NCI-H2227 (cell line): ENCODE measurements around the gene TPX2.
"Not testable (repeated sequence)": the region's sequence is repeated elsewhere in the genome, so short reads cannot be mapped to it uniquely, and the experiment has no call there.

Experiments used
- DNase-seq: peaks from one replicate; lab custom pipeline; 2025; ENCODE audit not compliant: unreplicated experiment; lab: John Stamatoyannopoulos, UW

The TPX2 gene

DNA sequence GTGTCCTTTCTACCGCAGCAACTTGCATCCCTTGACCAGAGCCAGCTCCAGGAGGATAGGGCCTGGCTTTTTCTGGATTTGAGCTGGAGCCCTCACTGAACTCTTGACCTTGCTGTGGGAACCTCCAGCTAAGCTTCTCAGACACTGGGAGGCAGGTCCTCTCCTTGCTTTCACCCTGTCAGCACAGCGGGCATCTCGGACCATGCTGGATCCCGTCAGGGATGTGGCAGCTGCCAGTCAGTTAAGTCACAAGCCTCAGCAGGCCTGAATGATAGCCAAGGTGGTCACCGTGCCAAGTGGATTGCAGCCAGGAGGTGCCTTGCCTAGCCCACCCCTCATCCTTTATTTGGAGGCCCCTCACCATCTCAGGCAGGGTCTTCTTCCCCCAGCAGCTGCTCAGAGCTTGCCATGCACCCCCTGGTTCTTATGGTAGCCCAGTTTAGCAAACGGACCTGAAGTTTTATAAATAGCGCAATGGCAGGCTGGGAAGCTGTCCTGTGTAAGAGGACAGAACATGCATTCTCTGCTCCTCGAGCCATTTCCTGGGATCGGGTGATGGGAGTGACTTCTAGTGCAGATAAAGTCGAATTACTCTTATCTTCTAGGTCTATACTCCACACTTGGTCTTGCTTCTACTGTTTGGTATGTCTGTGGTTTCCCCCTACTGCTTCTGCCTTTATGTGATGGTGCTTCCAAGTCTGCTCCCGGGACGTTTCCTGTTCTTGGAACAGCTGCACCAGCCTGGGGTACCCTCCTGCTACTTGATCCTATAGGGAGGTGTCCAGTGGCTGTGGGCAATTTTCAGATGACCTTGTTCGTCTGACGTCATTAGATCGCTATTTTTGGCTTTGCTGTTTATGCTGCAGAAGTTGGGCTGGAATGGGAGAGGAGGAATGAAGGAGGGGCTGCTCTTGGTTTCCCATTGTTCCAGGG is 73.0 kb downstream of the TPX2 start:
- peak; percentile 33 for DNase-seq

DNA sequence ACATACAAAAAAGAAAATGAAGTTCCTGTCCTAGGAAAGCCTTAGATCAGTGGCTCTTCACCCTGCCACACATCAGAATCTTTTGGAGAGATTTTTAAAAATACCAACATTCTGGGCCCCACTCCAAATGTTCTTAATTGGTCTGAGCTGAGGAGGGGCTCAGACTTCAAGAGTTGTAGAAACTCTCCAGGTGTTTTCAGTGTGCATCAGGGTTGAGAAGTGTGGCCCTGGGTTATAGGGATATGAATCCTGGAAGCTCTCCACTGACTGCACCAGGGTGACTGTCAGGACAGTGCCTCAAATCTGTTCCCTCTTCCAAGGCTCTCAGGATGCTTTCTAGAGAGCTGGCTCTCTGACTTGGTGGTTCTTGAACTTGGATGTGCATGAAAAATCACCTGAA is 74.5 kb downstream of the TPX2 start:
- no peak for DNase-seq

DNA sequence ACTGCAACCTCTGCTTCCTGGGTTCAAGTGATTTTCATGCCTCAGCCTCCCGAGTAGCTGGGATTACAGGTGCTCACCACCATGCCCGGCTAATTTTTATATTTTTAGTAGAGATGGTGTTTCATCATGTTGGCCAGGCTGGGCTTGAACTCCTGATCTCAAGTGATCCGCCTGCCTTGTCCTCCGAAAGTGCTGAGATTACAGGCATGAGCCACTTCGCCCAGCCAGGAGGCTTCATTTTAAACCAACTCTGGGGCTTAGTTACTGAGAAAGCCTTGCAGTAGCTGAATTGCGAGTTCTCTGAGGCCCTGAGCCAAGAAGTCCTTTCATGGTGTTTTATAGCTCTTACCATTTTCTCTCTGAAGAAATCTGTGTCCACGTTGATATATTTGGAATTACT is 75.1 kb downstream of the TPX2 start:
- DNase-seq, result not testable (repeated sequence)

DNA sequence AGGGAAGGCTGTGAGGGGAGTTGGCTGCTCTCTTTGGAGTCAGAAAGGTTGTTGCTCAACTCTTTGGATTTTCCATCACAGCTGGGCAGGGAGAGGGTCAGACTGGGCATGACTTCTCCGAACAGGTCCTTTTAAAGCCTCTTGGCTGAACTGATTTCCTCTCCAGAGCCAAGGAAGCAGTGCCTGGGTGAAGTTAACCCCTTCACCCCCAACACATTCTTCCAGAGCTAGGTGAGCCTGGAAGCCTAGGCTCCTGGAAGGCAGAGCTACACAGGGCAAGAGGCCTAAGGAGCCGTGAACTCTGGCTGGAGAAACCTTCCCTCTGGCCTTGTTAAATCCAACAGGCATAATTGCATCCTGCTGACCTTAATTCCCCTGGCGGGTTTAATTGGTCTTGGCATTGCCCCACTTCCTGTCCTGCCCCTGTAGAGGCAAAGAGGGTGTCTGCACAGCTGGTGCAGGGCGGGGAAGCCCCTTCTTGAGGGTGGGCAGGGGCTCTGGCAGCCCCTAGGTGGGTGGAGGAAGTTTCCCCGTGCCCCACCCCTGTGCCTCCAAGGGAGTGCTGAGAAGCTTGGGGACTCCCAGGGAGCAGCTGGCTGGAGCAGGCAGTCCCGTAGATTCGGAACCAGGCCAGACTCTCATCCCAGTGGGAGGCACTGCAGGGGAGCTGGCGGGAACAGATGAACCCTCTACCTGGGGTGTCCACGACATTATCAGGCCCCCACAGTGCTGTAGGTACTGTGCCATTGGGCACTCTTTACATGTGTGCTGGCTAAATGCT is 76.5 kb downstream of the TPX2 start:
- DNase-seq, result peak; percentile 32

DNA sequence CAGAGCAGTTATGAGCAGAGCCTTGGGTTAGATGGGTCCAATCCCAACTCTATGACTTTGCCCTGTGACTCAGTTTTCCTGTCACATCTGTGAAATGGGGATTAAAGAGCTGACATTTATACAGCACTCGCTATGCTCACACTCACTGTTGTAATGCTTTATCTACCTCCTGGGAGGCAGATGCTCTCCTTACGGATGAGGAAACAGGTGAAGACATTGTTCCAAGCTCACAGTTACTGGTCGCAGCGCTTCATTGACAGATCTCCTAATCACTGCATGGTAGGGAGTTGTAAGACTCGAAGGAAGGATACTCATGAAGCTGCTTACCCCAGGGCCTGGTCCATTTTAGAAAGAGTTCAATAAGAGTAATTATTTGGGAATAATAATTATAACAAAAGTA is 77.1 kb downstream of the TPX2 start:
- no peak for DNase-seq

DNA sequence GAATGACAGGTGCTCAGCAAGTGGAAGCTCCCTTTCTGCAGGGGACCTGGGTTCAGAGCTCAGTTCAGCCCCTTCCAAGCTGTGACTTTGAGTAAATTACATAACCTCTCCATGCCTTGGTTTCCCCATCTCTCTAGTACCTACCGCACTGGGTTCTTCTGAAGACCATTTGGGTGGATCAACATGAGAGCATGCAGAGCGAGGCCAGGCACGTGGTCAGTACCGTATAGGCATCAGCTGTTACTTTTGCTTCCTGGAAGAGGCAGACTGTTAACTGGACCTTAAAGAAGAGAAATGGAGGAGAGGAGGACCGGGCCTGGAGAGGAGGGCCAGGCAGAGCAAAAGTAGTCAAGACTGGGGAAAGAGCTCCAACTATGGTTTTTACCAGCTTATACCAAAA is 78.4 kb downstream of the TPX2 start:
- DNase-seq, result no peak

DNA sequence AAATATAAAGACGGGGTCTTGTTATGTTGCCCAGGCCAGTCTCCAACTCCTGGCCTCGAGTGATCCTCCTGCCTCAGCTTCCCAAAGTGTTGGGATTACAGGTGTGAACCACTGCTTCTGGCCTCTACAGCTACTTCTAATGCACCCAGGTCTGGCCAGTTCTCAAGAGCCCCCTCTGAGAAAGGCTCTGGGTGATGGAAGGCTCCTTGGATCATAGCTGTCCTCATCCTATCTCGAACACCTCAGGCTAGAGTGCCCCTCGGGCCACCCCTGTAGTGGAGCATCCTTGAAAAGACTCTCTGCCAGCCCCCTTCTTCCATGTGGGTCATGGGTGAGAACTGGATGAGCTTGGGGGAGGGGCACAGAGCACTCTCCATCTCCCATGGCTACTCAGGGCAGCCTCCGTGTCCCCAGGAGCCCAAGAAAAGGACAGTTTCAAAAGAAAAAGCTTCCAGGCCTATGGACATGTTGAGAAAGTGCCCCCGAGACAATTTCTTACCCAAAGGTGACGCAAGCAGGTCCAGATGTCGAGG is 79.4 kb downstream of the TPX2 start:
- DNase-seq, result no peak

DNA sequence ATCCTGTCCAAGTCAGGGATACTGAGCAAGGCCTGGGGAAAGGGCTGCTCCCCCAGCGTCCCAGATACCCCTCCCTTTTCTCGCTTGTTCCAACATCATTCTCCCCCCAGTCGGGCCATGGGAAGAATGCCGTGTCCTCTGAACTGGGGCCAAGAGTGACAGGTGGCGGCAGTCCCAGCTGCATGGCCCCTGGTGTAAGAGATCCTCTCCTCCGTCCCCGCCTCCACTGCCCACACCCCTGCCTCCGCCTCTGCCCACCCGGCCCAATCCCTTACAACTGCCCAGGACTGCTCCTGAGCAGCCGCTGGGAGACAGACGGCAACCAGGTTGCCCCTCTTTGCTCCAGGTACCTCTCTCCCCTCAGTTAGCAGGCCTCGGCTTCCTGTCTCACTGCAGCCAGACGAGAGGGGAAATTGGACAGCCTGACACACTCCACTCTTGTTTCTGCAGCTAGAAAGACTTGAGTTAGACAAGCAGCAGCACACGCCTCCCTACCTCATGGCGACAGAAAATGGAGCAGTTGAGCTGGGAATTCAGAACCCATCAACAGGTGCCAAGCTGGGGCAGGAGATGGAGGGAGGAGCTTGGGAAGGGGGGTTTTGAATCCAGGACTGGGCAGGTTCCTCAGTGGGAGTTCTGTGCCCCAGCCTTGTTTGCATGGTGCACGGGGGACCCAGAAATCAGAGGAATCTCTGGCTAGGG is 80.1 kb downstream of the TPX2 start, which contains the start of gene MYLK2:
Gene MYLK2, plus strand, starts transcription at position 274 of the 702 bp plus-strand sequence. Its CDS starts 225 bp downstream, at position 499.
- DNase-seq, result no peak

DNA sequence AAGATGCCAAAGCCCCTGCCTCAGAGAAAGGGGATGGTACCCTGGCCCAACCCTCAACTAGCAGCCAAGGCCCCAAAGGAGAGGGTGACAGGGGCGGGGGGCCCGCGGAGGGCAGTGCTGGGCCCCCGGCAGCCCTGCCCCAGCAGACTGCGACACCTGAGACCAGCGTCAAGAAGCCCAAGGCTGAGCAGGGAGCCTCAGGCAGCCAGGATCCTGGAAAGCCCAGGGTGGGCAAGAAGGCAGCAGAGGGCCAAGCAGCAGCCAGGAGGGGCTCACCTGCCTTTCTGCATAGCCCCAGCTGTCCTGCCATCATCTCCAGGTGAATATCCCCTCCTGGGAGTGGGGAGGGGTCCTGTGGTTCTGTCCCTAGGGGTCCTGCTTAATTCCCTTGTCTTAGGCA is 81.1 kb downstream of the TPX2 start:
- no peak for DNase-seq

DNA sequence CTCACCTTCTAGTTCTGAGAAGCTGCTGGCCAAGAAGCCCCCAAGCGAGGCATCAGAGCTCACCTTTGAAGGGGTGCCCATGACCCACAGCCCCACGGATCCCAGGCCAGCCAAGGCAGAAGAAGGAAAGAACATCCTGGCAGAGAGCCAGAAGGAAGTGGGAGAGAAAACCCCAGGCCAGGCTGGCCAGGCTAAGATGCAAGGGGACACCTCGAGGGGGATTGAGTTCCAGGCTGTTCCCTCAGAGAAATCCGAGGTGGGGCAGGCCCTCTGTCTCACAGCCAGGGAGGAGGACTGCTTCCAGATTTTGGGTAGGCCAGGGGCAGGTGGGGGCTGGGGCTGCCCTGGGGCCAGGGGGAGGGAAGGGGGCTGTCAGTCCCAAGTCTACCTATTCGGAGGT is 82.3 kb downstream of the TPX2 start:
- DNase-seq, result no peak

DNA sequence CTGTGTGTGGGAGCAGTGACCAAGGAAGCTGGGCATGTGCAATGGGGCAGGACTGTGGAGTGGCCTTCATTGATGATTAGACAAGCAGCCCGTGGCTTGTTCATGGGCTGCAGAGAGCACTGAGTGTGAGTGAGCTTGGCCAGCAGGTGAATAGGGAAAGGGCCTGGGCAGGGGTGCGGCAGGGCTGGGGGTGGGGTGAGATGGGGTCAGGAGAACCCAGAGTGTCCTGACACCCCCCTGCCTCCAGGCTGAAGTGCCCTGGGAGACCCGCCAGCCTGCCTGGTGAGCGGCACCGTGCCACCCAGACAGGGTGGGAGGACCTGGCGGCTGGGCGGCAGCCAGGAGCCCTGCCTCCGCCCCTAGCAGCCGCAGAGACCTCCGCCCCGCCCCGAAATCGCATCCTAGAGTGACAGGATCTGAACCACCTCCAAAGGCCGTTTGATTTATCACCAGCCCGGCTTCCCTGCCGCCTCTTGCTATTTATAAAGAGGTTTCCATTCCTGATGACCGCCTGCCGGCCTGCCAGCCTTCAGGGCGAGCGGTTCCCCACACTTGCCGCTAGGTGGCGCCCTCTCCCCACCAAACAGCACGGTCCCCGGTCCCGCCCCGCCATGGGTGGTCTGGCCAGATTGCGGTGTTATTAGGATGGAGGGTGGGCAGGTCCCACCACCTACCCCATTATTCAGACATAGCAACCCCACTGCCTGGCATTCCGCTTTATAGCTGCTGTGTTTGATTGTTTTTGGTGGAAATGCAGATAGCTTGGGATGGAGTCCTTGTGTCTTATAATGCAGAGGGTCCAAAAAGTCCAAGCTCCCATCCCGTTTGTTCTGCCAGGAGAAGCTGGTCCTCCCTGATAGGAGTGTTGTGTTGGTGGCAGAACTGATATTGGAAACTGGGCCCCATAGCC is 83.6 kb downstream of the TPX2 start:
- DNase-seq, result peak; percentile 88

DNA sequence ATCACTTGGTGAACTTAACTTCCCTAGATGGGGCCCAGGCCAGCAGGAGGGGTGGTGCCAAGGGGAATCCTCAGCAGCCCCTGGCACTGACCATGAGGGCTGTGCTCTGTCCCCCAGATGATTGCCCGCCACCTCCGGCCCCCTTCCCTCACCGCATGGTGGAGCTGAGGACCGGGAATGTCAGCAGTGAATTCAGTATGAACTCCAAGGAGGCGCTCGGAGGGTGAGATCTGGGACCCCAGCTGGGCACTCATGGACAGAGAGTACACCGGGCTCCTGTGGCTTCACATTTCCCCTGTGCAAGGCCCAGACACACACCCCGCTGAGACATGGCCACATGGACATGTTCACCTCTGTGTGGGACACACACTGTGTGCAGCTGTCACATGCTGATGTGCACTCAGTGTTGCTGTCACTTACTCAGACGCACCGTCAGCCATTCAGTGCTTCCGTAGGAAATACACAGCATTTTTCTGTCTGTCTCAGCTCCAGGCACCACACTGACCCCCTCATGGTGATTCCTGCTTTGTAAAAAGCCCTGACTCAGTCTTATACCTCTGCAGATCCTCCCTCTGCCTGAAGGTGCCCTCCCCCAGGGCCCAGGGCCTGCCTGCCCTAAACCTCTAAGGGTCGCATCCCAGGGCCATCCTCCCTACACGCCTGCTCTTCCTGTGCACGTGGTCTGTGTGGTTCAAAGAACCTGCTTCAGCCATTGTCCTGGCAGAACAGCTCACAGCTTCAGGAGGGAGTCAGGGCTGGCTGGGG is 84.5 kb downstream of the TPX2 start:
- DNase-seq, result no peak

DNA sequence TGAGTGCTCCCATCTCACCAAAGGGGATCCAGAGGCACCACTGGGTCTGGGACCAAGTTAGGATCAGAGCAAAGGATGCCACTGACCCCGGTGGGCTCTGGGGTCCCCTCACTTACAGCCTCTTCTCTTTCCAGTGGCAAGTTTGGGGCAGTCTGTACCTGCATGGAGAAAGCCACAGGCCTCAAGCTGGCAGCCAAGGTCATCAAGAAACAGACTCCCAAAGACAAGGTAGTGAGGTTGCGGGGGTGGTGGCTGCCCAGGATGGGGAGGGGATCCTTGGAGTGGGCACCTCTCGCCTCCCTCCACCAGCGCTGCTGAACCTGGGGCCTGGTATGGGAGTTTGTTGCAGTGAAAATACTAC is 85.0 kb downstream of the TPX2 start:
- DNase-seq, result no peak

DNA sequence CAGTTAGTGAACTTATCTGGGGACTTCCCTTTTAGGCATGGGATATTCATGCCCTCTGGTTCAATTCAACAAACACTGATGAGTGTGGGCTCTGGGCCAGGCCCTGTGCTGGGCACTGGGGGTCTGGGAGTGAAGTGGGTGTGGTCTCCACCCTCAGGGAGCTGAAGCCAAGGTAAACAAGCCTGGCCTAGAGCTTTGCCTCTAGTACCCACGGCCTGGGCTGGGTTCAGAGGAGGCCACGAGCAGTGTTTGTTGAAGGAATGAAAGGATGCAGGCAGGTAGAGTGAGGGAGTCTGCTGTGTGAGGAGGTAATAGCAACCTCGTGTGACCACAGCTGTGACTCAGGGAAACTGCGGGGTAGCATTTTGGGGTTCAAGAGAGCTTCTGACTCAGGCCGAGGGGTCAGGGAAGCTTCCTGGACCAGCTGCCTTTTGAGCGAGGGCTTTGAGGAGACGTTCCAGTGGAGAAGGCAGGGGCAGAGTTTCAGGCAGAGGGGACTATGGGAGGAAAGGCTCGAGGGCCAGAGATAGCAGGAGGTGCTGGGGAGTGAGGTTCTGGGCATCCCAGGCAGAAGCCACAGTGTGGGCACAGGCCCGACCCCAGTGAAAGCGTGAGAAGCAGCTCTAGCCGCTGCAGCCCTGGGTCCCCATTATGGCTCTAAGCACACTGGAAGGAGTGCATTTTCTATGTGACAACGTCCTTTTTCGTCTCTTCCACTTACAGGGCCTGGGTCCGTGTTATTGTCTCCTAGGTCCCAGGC is 85.6 kb downstream of the TPX2 start:
- DNase-seq, result no peak

DNA sequence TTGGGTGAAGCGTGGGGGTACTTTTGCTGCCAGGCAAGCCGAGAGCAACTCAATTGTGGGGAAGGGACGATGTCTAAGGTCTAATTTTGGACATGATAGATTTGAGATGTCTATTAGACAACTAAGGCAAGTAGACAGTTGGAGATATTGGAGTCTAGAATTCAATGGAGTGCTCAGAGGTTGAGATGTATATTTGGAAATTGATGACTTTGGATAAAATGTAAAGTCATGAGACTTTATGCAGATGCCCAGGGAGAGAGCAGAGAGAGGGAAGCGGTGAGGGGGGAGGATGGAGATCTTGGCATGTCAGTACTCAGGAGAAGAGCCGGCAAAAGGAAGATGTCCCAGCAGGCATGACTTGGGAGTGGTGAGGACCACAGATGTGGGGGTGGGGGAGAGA is 87.0 kb downstream of the TPX2 start:
- DNase-seq, result no peak

DNA sequence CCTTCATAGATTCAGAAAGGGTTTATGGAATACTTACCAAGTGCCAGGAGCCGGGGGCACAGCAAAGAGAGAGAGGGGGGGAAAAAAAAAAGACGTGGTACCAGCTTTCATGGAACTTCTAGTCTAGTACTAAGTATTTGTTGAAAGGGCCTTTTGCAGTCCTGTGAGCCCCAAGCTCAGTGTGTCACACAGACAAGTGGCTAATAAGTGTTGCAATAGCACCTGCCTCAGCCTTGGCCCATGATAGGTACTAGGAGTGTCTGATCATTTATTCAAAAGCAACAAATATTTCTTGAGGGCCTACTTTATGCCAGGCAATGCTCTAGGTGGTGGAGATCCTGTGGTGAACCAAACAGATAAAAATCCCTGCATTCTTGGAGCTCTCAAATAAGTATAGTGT is 88.0 kb downstream of the TPX2 start:
- no peak for DNase-seq

DNA sequence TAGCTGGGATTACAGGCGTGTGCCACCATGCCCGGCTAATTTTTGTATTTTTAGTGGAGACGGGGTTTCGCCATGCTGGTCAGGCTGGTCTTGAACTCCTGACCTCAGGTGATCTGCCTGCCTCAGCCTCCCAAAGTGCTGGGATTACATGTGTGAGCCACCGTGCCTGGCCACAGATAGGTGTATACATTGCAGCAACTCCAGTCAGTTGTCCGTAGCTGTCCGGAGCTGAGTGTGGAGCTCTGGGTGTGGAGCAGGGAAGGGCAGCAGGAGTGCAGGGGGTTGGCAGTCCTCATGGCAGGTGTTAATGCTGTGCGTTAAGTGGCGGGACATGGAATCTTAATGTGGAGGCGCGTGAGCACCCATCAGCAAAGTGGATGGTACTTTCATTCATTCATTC is 88.9 kb downstream of the TPX2 start:
- DNase-seq, result not testable (repeated sequence)

DNA sequence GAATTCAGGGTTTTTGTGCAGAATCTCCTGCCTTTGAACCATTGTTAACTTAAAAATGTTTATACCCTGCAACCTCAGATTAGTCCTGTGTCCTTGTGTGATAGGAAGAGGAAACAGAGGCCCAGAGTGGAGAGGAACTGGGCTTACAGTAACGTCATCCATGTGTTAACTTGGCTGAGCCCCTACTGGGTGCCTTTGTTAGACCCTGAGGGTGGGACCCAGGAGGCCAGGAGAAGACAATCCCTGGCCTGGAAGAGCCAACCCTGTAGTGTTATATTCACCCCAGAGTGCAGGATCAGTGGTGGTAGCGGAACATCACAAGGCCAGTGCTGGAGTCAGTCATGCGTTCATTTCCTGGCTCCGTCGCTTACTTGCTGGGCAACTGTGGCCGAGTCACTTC is 90.6 kb downstream of the TPX2 start:
- DNase-seq, result no peak
